AG08395 (cell line): ENCODE data around the gene ATOSA.
A peak's percentile ranks its signal among the peaks of the same experiment; 100 is the strongest.

ENCODE experiments used
- DNase-seq: peaks from one replicate; pipeline ENCODE4 v3.0.0; 2012; ENCODE audit warnings: mixed read lengths, low spot score

The ATOSA gene

DNA sequence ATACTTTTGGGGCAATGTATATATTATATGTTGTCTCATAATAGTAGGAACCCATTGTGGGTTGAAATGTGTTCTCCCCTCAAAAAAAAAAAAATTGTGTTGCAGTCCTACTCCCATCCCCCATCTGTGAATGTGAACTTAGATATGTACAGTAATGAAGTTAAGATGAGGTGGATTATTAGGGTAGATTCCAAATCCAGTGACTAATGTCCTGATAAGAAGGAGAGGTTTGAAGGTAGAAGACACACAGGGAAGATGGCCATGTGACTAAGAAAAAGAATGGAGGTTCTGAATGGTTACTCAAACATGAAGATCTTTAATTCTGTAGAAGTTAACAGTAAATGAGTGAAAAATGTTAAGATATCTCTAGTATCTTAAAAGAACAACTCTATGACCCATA is 3.0 kb upstream of the ATOSA start:
- DNase-seq, result no peak

DNA sequence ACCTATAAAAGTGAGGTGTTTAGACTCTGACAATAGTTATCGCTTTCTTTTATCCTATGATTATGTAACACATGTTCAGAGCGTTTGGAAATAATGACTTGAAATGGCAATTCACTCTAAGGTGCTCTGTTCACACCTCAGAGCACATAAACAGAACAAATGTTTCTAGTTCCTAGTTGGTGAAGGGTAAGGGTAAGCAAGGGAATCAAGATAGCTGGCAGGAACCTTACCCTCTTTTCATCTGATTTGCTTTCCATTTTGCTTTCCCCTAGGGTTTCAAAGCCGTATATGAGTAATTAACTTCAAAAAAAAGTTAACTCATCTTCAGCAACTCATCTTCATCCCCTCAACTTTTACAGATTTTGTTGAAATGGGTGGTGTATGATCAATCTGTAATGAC is 2.3 kb upstream of the ATOSA start:
- no peak for DNase-seq

DNA sequence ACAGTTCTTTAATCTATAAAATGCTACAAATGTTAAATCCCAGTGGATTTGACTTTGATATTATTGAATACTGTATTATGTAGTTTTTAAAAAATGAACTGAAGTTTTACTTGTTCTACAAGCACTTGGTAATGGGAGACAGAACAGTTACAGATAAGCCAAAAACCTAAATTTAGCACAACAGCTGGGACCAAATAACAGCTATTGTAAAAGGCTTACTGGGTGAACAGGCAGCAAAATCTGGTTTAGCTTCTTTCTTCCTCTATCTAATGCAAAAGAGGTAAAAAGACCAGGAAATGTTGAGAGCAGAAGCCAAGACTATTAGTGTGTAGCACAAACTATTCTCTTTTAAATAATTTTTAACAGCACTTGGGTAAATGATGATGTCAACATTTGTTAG is 1.6 kb upstream of the ATOSA start:
- no peak for DNase-seq

DNA sequence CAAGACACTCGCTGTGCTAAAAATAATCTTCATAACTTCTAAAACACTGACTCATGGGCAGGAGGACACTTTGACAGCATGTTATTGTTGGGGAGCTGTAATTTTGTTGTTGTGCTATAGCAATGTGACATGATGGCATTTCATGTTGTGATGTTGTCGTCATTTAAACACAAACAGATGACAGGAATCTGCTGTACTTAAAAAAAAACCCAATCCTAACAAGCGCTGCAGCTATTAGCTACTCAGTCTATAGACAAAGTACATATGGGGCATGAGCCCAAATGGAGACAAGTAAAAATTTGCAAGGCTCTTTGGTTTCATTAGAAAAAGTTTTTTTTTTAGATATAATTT is 828 bp upstream of the ATOSA start:
- peak; percentile 33 for DNase-seq

DNA sequence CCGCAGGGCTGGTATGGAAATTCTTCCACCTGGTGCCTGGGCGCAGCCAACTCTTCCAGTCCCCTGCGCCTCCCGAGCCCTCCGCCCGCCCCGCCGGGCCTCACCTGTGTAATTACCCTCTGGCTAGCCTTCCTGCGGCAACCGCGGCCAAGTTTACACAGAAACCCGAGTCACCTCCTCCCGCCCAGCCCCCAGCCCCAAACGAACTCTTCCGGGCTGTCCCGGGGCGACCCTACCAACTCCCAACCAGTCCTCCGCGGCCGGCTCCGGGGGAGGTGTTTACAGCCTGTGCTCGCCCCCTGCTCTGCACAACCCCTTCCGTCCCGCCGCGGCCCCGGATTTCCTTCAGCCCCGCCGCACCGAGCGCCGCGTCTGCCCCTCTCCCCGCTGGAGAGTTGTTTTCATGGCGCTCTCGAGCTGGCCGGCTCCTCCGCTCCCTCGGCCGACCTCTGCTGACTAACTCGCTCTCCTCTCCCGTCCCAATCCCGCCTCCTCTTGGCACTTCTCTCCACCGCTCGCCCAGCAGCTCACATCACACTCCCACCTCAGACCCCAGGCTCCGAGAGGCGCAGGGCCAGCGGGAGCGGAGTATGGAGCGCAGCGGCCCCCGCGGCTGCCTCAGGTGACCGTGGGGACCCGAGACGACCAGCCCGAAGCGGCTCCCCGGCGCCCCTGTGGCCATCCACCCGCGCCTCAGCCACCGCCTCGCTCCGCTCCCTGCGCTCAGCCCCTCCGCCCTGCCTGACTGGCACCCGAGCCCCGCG is 538 bp downstream of the ATOSA start:
- DNase-seq, result peak; percentile 46

DNA sequence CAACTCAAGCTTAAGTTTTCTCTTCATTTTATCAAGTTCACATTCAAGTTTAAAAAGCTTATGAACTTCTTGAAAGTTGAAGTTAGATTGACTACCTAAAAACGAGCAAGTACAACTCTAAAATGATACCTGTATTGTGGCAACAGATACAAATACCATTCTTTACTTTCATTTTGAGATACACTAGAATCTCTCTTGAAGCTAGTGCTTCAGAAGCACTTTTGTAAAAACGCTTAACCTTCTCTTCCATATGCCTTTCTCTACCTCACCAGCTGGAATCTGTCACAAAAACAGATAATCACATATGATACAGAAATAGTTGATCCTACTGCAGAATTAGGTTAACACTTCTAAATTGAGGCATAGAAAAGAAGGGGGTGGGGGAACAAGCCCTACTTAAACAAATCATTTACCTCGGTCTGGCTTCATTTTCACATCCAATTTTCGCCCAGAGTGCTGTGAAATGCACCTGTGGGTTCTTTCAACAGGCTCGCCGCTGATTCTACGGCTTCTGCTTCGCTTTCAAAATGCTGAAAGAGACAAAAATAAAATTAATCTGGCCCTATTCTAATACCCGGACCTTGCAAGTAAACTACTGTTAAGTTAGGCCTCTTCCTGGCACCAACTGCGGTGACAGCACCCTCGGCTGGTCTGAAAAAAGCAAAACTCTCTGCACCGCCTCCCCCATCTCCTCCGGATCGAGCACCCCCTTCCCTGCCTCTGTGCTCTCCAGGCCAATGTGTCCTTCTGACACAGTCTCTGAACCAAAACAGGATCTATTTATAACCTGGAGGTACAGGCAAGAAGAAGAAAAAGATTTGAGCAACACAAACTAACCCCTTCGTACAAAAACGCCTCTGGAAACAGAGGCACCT is 1.4 kb downstream of the ATOSA start:
- peak; percentile 55 for DNase-seq

DNA sequence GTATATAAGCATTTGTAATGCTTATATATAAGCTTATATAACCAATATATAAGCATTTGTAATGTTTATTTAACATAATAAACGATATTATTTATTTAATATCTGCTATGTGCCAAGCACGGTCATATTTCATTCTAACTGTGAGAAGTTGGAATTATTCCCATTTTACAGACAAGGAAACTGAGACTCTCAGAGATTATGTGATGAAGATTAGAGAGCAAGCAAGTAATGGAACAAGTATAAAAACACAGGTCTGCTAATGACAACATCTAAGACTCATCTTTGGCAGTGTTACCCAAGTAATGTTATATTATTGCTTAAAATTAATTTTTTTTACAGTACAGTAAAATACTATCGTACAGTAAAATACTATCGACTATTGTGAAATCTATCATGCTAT is 4.4 kb downstream of the ATOSA start:
- no peak for DNase-seq

DNA sequence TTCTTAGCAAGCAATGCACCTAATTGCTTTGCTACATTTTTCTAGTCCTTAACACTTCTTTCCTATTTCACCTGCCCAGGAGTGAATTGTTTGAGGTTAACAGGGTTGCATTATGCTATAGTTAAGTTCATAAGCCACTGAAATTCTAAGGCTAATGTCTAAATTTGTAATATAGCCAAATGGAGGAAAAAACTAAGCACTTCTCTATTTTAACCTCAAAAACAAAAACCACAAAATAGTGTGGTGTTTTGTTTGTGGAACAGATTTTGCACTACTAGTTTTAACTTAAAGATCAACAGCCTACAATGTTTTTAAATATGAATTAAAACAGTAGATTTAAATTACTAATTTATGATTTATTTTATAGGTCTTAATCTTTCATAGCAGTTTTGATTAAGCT is 5.5 kb downstream of the ATOSA start:
- DNase-seq, result no peak

DNA sequence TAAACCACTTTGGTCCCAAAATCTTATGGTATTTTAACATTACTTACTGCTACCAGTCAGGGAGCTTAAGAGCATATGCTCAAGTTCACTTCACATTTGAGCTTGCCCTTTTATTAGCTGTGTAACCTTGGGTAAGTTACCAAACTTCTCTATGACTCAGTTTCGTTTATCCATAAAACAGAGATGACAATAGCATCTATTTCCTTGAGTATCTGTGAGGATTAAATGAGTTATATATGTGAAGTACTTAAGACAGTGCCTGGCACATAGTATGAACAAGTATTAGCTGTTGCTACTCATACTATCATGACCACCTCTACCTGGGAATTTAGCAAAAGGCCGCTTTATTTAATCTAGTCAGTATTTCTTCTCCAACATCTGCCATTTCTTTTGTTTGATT is 5.9 kb downstream of the ATOSA start:
- no peak for DNase-seq

DNA sequence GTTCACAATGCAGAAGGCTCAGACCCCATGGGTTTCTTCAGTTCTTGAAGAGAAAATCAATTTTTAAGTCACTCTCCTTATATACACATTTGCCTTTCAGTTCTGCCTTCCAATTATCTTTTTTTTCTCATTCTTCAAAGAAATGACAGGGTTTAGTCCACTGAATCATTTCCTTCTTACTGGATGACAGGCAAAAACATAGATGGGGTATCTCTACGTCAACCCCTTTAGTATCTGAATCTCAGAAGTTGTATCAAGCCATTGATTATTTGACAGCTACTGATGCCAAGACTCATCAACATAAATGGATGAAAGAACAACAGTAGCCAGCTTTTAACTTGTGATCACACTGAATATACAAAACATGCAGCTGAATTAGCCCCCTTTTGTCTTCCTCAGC is 6.5 kb downstream of the ATOSA start:
- no peak for DNase-seq

DNA sequence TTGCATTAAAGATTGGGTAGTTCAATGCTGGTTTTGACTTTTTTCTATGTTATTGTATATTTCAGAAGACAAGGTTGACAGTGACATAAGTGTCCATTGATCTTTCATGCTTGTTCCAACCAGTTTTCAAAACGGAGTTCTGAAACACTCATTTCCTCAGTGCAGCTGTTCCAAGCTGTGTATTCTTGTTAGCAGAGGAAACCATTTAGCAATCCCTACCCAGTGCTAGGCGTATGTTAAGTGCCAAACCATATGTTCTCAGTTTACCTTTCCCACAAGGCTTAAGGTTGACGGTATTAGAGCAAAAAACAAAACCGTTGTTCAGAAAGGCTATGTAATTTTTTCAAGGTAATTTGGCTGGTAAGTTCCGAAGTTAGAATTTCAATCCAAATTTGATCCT is 9.1 kb downstream of the ATOSA start:
- DNase-seq, result no peak

DNA sequence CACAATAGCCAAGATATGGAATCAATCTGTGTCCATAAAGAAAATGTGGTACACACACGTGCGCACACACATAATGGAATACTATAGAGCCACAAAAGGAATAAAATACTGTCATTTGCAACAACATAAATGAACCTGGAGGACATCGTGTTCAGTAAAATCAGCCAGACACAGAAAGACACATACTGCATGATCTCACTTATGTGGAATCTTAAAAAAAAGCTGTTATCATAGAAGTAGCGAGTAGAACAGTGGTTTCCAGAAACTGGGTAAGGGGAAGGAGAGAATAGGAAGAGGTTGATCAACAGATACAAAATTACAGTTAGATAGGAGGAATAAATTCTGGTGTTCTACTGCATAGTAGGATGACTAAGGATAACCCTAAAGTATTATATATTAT is 11.1 kb downstream of the ATOSA start:
- no peak for DNase-seq

DNA sequence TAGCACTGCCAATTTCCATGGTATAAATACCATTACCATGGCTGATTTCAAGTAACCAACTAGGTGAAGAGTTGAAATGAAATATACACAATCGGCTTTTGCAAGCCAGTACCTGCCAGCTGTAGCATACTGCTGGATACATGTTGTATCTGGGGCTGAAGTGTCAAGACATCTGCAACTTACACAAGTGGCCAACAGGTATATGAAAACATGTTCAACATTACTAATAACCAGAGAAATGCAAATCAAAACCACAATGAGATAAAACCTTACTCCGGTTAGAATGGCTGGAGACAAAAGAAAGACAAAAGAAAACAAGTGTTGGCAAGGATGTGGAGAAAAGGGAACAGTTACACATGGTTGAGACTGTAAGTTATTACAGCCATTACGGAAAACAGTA is 11.6 kb downstream of the ATOSA start:
- no peak for DNase-seq

DNA sequence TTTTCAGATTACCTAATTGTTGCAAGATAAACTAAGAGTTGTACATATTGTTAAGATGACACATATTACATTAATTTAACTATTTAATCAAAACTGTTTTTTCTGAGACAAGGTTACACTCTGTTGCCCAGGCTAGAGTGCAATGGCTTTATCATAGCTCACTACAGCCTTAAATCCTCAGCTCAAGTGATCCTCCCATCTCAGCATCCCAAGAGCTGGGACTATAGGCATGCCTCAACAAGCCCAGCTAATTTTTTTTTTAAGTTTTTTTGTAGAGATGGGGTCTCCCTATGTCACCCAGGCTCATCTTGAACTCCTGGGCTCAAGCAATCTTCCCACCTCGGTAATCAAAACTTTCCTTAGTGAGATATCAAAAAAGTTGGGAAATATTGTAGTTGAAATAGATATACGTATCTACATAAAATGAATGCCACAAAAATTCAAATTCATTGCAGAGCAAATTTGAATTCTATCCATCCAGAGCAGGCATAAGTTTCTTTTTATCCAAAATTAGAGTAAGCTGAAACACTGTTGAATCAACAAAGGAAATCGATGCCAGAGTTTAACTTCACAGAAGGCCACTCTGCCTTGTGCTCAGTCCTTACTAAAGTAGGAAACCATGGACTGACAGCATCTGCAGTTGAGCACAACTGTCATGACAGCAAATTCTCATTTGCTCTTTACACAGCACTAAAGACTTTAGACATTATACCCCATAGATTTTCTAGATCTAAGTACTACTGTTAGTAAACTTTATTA is 15.5 kb downstream of the ATOSA start:
- DNase-seq, result no peak

DNA sequence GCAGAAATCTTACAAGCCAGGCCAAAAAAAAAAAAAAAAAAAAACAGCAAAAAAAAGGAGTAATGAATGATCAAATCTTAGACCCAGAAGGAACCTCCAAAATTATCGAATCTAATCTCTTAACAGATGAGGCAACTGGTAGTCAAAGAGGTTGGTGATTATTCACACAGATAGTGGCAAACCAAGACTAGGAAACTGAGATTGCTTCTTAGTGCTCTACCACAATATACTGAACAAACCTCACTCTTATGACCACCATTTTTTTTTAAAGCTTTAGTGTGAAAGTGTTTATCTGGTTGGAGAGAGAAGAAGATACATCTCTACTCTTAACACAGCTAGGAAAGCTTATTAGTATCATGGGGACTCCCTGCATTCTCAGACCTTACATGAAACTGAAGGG is 17.3 kb downstream of the ATOSA start:
- DNase-seq, result no peak

DNA sequence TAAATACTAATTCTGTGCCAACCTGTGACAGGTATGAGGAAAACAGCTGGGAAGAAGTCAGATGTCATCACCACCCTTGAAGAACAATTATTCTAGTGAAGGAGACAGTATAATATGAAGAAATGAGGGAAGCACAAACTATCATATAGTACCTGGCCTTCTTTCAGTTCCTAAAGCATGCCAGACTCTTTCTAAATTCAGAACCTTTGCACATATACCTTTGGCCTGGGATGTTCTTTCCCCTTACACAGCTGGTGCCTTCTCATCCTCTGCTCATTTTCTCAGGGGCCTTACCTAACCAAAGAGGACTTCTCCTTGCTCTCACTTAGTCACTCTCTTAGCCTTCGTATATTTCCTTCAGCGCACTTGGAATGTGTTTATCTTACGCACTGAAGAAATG is 19.0 kb downstream of the ATOSA start:
- no peak for DNase-seq

DNA sequence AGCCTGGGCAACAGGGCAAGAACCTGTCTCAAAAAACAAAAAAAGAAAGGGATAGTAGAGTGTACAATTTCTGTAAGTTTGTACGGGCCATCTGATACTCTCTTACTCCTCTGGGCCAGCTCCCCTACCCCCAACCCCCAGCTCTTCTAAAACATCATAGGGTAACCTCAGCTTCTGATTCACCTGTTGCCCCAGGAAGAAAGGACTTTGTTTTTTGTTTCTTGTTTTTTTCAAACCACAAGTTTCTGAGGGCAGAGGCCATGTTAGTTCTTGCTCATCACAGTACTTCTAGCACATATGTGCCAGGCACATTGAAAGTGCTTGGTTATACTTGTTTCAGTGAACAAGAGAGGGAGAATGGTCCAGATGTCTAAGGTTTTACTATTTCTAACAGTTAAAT is 20.2 kb downstream of the ATOSA start:
- DNase-seq, result no peak

DNA sequence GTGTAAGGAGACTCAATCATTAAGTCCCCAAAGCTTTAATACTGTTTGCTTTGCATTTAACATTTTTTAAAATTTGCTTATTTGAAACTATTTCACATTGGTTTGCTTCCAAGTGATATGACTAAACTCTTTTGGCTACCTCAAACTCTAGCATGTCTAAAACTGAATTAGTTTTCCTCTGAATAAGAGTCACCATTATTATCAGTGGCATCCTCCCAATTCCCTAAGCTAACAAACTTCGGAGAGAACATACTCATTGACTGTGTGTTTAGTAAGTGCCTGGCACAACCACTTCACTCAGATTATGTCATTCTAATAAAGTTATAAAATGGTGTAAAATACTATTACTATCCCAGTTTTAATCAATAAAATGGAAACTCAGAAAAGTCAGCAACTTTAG is 21.9 kb downstream of the ATOSA start:
- DNase-seq, result peak; percentile 63

DNA sequence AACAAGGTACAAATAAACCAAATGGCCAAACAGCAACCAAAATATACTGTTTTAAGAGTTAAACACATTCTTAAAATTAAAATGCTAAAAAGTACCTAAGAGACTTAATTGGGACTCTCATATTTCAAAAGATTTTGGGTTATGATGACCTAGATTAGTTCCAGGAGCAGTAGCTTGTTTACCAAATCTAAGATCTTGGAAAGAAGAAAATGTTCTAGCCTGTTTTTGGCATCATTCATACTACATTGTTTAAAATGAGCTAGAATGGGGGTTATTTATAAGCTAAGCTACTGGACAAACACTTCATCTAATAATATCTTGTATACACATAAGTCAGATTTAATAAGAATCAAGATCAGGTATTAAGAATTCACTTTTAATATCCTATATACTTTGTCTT is 22.8 kb downstream of the ATOSA start:
- no peak for DNase-seq

DNA sequence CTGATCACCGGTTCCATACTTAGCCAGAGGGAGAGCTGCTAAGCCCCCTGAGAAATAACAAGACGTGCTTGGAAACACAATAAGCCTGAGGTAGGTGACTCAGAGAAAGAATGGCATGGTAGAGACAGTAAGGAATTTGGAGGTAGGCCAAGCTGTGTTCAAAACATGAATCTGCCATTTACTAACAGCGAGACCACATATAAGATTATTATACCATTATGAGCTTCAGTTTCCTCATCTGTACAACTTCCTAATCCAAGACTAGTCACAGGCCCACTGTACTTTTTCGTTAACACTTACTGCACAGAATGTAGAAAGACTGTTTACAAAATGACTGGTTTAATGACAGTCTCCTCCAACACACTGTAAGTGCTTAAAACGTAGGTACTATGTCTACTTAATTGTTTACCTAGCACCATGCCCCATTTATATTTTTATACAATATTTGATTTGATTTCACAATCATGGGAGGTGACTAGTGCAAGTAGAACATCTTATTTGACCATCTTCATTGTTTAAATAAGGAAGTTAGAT is 25.7 kb downstream of the ATOSA start:
- DNase-seq, result peak; percentile 60

DNA sequence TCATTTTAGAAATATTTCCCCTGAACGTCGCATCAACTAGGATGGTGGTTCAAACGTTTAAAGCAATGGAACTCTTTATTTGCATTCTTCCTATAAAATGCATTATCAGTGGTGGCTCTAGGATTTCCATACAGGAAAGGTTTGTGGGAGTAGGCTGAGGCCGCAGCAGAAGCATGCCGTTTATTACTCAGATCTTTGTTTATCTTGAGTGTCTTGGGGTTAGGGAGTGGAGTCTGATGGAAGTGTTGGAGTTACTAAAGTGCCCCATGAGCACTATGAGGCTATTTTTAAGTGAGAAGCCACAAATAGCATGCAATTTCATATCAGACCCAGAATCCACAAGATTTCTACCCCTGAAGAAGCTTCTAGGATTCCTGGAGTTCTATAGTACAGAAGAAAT is 26.2 kb downstream of the ATOSA start:
- peak; percentile 15 for DNase-seq

DNA sequence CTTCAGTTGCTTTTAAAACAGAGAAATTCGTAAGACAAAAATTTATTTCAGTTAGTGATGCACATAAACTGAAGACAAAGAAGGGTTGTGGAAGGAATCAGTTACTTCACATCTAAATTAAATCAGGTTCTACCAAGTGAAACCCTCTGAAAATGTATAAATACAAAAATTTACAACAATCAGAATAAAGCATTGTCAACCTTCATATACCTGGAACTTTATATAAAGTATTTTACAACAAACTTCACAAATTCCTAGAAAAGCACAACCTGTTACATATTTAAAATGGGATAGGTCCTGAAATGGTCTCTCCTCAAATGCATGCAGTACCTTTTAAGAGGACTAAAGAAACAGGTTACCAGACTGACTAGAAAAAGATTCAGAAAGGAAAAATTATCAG is 26.9 kb downstream of the ATOSA start:
- DNase-seq, result no peak

DNA sequence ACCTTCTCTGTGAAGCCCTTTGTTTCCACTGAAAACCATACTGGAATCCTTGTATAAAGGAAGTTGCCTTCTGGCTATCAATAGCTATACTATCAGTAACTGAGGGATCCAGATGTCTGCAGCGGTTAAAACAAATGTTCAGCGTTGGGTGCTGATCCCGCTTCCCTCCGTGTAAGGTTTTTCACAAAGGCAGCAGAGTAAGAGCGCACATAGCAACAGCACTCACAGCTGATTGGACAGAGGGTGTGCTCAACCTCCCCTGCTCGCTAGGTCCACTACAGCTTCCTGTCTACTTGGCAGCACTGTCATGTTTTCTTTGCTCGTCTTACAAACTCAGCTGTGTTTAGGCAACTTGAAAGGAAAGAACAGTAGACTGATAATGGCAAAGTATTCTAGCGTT is 27.3 kb downstream of the ATOSA start:
- peak; percentile 87 for DNase-seq
